ENCODE measurements around the gene C16orf95. TPM values are rescaled to one million over a fixed set of nuclear protein-coding genes. Genes with fewer than 3 reads are reported as not detected.
"Not testable (repeated sequence)": the region's sequence is repeated elsewhere in the genome, so short reads cannot be mapped to it uniquely, and the experiment has no call there.

C16orf95 gene
- total and polyA plus RNA-seq, 8 donors = 1.1 to 4.7 (median 2.9) TPM

GRCh38 chr16:87363771-87364455, 46.7 kb upstream of the C16orf95 start:
- DNase-seq (peak in 2 of 6 donors; percentile 16 to 53), ATAC-seq (peak; percentile 42 to 79 (median 76)), FAIRE-seq (no peak)
- Histone ChIP-seq H3K27ac (peak overlapping the region in 2 of 4 donors; percentile 22 to 33), H3K4me3 (no peak overlapping the region), H3K9me3 (no peaks in the 10 kb centered on the region), H3K4me1 (peaks cover 0 to 7% (median 6%) of the 10 kb centered on the region in 3 donors), H3K36me3 (peaks cover 0 to 12% (median 0%) of the 10 kb centered on the region in 3 donors), H3K27me3 (no peaks in the 10 kb centered on the region)
- no peak for TF ChIP-seq CTCF (IDR thresholded peaks at IDR 0.05)
- 35 to 36% methylated on average over 17 of the region's 17 CpGs for WGBS, 2 donors
- intact Hi-C loops (cut with DNase I) = no loop called here

GRCh38 chr16:87362828-87363559, 45.8 kb upstream of the C16orf95 start:
- H3K9me3 ChIP-seq; ATAC-seq; intact Hi-C loops (cut with DNase I); H3K27me3 ChIP-seq; H3K4me3 ChIP-seq; FAIRE-seq; H3K4me1 ChIP-seq: not testable (repeated sequence)
- peak in 2 of 6 donors; percentile 23 to 28 for DNase-seq
- WGBS, 2 donors = 91 to 93% methylated on average over 13 of the region's 13 CpGs
- Histone ChIP-seq H3K36me3 (peaks cover 0 to 13% (median 0%) of the 10 kb centered on the region in 3 donors), H3K27ac (peak overlapping the region in 1 of 4 donors; percentile 17)

- TF ChIP-seq CTCF (IDR thresholded peaks at IDR 0.05) = no peak
- WGBS, 2 donors = 97% methylated on average over 8 of the region's 8 CpGs
- ATAC-seq = no peak
- Histone ChIP-seq H3K4me1 (peaks cover 0 to 7% (median 6%) of the 10 kb centered on the region in 3 donors), H3K27ac (no peak overlapping the region), H3K27me3 (no peaks in the 10 kb centered on the region), H3K4me3 (no peak overlapping the region), H3K9me3 (no peaks in the 10 kb centered on the region), H3K36me3 (peaks cover 0 to 13% (median 0%) of the 10 kb centered on the region in 3 donors)
- peak in 1 of 6 donors; percentile 3 for DNase-seq
- intact Hi-C loops (cut with DNase I) = no loop called here
- FAIRE-seq = no peak
Observed at GRCh38 chr16:87361916-87362619, 44.9 kb upstream of the C16orf95 start.

DNA sequence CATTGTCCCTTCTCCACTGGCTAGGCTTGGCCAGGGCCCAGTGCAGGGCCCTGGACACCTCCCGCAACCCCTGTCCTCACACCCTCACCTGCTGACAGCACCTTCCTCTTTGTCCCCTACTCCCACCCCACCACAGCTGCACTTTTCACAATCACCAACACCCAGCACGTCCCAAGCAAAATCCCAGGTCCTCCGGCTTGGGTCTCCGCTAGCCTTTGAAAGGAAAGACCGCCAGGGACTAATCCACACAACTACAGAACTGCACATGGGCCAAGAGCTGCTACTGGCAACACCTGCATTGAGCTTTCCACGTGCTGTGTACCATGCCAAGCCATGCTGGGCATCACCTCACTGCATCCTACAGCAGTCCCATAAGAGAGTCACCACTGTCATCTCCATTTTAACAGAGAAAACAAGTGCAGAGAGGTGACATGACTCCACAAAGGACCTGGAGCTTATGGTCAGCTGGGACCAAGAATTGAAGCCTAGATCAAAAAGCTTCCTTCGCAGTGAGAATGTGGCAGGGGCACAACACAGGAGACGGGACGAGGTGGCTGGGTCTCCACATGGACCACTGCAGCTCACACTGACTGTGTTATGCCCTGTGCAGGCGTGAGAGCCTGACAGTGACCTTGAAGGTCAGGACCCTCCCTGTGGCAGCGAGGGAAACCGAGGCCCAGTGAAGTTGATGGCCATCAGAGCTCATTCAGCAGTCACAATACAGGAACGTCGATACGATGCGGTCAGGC, 43.8 kb upstream of the C16orf95 start:
- Histone ChIP-seq H3K9me3 (no peaks in the 10 kb centered on the region), H3K36me3 (peaks cover 0 to 13% (median 0%) of the 10 kb centered on the region in 3 donors), H3K4me3 (no peak overlapping the region), H3K27ac (no peak overlapping the region), H3K4me1 (peaks cover 0 to 7% (median 6%) of the 10 kb centered on the region in 3 donors), H3K27me3 (no peaks in the 10 kb centered on the region)
- 97 to 99% methylated on average over 16 of the region's 16 CpGs for WGBS, 2 donors
- ATAC-seq = no peak
- intact Hi-C loops (cut with DNase I) = no loop called here
- peak in 2 of 6 donors; percentile 7 to 18 for DNase-seq
- FAIRE-seq = no peak
- TF ChIP-seq CTCF (IDR thresholded peaks at IDR 0.05) = no peak

Data from pancreas (tissue), 10 donors.